Right lobe of liver (tissue), 4 donors: ENCODE results near the gene MAGEE2.

ENCODE experiments used
- CTCF ChIP-seq, 4 donors: fragments of 200-600 bp in 3 of 4; fragments of 450-650 bp in 1 of 4; IDR thresholded peaks; one replicate each; pipeline versions ENCODE4 v1.5.1 to v1.8.0; 2016 to 2022; ENCODE audit warnings: antibody characterized with exemption in 4 of 4, mild to moderate bottlenecking in 2 of 4
- POLR2A ChIP-seq: fragments of 450-650 bp; IDR thresholded peaks from one replicate; pipeline ENCODE4 v1.6.1; 2017; ENCODE audit warnings: antibody characterized with exemption, mild to moderate bottlenecking
- donor health status: DM: no; HTN: no; CAD: no.
- donor health status: DM: no; HTN: no; CAD: no.
- donor health status: DM: no; HTN: yes; CAD: no.

- TF ChIP-seq CTCF (IDR thresholded peaks at IDR 0.05) (no peak), POLR2A (no peak)
Measured at GRCh38 chrX:75781611-75782010, 3.4 kb downstream of the MAGEE2 start.
